HS-27A (cell line): ENCODE results near the gene DHRS12.

Source experiments
- DNase-seq: peaks from one replicate; pipeline ENCODE4 v3.0.0-alpha.2; 2012; ENCODE audit warnings: low read depth, missing footprints

Gene DHRS12

GRCh38 chr13:51781246-51782022, 22.5 kb downstream of the DHRS12 start:
- DNase-seq, result no peak

GRCh38 chr13:51780099-51780498, 23.9 kb downstream of the DHRS12 start:
- DNase-seq, result no peak

DNA sequence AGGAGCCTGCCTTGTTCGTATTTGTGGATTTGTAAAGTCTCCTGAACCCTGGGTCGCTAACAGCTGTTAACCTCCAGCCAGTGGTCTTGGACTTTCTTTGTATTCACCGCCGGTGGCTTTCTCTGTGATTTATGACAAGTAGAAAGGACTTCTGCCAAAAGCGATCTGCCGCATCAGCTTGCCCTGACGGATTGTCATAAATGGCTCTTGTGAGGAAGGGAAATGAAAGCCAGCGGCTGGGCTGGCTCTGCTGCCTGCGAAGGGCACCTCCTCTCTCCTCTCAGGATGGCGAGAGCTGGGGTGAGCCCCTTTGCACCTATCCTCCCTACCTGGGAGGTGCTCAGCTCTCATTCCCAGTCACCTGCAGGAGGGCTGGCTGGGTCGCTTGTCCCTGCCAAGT, 25.6 kb downstream of the DHRS12 start:
- no peak for DNase-seq

DNA sequence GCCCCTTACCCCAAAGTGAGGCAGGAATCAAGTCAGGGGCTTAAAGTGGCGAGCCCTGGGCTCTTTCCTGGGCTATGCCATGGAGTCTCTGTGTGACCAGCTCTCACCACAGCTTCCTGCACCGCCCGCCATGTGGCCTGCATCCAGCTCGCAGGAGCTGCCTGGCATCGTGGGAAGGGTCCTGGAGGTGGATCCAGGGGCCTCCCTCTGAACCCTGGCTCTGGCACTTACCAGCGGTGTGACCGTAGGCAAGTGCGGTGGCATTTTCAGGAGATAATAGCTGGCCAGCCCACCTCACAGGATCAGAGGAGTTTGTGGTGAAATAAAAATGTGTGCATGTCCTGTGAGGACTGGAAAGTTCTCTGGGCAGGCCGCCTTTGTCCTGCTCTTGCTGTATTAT, 26.0 kb downstream of the DHRS12 start:
- no peak for DNase-seq

GRCh38 chr13:51776179-51776578, 27.8 kb downstream of the DHRS12 start:
- DNase-seq, result no peak

DNA sequence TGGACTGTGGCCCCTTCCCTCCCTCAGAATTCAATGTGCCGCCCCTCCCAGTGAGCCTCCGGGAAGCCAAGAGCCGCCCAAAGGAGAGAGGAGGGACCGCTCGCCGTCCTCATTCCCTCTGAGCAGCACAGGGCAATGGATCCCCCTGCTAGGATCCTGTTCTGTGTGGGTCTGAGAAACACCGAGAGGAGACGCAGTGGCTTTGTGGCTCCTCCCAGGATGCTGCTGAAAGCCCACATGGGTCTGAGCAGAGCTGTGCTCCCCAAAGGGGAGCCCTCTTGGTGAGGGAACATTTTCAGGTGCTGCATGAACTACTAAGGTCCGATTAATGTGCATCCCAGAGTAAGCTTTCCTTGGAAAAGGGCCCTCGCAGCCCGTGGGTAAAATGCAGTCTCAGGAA, 30.4 kb downstream of the DHRS12 start:
- DNase-seq, result no peak

DNA sequence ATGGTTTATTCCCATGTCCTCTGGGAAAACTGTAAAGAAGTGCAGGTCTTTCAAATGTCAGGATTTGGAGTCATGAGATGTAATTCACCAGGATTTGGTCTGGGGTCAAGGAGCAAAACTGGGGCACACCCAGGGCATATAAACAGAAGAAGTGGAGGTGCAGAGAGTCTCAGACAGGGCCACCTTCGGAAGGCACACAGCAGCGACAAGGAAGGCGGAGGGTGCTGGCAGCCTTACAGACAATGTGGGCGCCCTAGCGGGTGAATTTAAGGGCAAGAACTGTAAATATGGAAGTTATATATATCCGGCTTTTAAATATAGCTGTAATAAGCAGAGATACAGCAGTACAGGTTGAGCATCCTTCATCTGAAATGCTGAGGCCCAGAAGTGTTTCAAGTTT, 31.2 kb downstream of the DHRS12 start:
- no peak for DNase-seq

DNA sequence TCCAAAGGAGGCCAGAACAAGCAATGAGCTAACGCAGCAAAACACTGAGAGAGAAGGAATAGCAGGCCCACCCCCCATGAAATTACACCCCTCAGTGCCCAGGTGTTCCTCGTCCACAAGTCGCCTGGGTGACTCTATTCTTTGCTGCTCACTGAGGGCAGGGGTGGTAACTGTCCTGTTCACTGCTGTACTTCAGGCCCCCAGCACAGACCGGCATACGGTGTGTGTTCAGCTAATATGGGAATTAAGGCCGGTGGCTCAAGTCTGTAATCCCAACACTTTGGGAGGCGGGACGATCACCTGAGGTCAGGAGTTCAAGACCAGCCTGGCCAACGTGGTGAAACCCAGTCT, 31.9 kb downstream of the DHRS12 start:
- DNase-seq, result no peak

GRCh38 chr13:51771418-51772104, 32.4 kb downstream of the DHRS12 start:
- no peak for DNase-seq

GRCh38 chr13:51770681-51771417, 33.1 kb downstream of the DHRS12 start:
- DNase-seq, result no peak

- no peak for DNase-seq
Measured at GRCh38 chr13:51770160-51770559, 33.8 kb downstream of the DHRS12 start.

- DNase-seq, result no peak
Measured at GRCh38 chr13:51769455-51770127, 34.4 kb downstream of the DHRS12 start.

DNA sequence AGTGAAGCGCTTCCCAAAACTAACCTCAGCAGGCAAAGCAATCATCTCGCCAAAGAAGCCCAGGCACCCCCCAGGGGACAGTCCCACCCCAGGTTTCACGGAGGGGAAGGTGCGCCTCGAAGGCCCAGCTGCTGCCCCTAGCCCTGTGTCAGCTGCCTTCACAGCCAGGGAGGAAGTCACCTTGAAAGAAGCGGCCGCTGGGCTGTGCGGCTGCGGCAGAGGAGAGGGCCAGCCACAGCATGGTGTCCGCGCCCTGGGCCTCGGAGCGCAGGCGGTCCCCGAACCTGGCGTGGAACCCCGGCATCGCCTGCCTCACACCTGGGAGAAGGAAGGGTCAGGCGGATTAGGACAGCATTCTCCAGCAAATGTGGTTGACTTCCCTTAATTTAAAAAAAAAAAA, 35.0 kb downstream of the DHRS12 start:
- no peak for DNase-seq

DNA sequence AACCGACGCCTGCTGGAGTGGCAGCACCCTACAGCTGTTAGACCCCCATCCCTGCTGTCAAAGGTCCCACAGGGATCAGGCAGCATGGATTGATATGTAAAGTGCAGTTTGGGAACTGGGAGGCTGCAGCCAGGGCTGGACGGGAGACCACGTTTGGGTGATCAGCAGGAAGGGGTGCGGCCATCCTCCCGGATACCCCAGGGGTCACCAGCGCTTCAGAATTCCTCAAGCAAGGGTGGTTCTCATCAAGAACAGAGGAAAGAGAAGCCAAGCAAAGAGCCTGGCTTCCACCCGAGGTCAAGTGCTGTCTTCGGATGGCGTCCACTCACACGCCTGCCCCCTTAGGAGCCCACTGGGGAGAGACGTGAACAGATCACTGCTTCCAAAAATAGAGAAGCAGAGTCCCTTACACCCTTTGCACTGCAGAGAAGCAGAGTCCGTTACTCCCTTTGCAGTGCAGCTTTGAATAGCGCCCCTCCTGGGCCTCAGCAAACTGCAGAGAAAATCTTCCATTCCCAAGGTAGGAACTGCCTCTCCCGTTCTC, 35.5 kb downstream of the DHRS12 start:
- no peak for DNase-seq

DNA sequence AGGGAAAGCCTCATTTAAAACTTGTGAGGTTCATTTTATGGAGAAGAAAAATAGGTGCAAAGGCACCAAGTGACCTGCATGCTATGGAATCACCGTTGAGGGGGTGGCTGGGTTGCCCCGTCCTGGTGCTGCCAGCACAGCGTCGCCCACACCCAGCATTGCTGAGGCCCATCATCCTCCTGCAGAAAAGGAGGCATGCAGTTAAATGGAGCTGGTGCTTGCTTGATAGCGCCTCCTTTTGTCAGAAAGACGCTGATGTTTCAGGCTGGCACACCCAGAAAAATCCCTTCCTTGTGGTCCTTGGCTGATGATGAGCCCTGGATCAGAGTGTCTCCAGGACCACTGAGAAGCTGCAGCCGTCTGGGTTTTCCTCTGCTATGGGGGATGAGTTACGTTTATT, 36.9 kb downstream of the DHRS12 start:
- no peak for DNase-seq

GRCh38 chr13:51765142-51765515, 38.8 kb downstream of the DHRS12 start:
- DNase-seq, result no peak

DNA sequence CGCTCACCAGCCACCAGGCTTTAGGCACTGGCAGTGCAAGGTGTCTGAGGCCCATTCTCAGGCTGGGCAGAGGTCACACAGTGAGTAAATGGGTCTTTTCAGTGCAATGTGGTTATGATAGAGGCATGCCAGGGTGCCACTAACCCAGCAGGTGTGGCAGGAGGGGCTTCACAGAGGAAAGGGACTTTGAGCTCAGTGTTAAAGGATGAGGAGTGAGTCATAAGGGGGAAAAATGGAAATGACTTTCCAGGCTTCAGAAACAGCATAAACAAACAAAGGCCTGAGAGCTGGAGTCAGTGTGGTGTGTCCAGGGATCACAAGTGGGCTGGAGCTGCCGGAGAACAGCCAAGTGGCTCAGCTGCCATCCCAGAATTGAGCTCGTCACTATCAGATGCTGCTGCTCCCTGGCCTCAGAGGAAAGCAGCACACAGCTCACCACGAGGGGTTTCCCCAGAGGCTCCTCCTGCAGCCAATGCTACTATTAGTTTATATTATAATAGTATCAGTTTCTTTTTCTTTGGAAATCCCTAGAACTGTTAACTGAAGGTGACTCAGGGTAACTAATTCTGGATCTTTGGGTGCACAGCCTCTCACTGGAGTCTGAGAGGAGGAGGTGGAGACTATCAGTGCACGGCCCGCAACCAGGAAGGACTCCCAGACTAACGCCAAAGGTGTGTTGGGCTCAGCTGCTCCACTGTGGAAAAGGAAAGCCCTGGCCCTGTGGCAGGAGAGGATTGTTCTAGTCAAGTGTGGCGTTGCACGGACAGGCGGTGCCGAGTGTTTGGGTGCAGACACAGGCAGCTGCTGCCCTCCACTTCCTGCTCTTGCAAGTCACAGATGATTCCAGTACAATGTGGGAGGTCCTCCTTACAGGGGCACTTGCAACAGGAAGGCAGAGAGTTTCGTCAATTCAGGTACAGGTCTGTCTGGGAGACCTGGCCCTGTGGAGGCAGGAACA, 39.5 kb downstream of the DHRS12 start:
- no peak for DNase-seq

- DNase-seq, result no peak
Measured at GRCh38 chr13:51763486-51763885, 40.5 kb downstream of the DHRS12 start.

- DNase-seq, result no peak
Measured at GRCh38 chr13:51761643-51762350, 42.2 kb downstream of the DHRS12 start.

GRCh38 chr13:51760592-51760991, 43.4 kb downstream of the DHRS12 start:
- no peak for DNase-seq

DNA sequence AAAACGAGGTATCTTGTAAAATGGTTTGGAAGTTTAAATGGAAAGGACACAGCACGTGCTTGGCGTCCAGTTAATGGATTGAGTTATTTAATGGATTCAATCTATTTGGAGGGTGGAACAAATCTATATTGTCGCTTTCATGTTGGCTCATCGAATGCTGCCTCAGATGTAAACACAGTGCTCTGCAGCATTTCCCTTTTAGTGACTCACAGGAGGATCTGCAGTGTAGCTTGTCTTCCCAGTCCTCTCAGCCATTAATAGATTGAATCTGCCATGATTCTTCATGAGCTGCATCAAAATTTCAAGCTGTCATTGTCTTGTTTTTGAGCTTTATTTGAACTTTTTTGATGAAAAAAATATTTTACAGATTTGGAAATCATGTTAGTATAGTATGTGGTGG, 44.7 kb downstream of the DHRS12 start:
- no peak for DNase-seq
